Measurements from ENCODE around the gene SULT1C2.

Gene SULT1C2

DNA sequence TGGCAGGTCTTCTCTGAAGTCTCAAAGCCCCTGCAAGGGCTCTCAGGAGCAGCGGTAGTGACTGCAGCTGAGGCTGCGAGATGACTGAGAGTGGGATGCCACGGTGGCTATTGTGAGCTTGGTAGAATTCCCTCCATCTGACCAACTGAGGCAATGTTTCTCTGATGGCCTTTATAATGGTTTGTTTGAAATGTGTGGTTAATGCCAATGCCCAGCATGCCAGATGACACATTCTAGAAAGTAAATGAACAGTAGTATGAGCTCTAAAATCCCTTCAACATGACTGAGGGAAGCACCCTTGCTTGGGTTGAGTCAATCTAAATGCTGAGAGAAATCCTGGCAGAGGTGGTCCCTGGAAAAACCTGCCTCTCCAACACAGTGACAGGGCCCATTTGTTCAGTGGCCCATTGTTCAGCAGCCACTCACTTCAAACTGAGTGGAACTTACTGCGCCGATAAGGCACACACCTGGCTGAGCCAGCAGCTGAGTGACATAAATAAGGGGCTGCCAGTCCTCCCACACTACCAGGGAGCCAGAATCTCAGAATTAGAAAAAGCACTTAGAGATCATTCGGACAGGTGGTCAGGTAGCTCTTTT lies 31.7 kb downstream of the SULT1C2 start:
- no peak for TF ChIP-seq CTCF (IDR thresholded peaks at IDR 0.05; ENCODE audit: low read depth, low read length, missing control alignments)
- no peak overlapping the region for H3K4me3 ChIP-seq (ENCODE audit: low read depth, low read length)
- in situ Hi-C loops (cut with HindIII; ENCODE audit: low sequenced_read_pairs), result no loop called here
- no peak for DNase-seq (ENCODE audit: low read depth)

DNA sequence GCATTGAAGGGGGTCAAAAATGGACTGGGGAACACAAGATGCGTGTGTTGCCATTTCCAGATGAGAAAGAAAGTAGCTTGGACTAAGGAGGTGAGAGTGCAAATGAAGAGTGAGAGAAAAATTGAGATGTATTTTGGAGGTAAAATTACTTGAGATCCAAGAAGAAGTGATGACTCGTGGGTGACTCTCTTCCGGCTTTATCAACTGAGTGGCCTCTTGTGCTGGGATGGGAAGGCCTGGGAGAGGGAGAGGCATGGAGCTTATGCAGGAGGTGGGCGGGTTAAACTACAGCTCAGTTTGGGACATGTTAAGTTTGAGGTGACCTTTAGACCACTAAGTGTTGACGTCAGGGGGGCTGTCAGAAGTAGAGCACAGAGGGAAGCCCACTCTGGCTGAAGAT lies 34.9 kb downstream of the SULT1C2 start:
- in situ Hi-C loops (cut with HindIII; ENCODE audit: low sequenced_read_pairs), result no loop called here
- DNase-seq (ENCODE audit: low read depth), result no peak
- no peak for TF ChIP-seq CTCF (IDR thresholded peaks at IDR 0.05; ENCODE audit: low read depth, low read length, missing control alignments)

DNA sequence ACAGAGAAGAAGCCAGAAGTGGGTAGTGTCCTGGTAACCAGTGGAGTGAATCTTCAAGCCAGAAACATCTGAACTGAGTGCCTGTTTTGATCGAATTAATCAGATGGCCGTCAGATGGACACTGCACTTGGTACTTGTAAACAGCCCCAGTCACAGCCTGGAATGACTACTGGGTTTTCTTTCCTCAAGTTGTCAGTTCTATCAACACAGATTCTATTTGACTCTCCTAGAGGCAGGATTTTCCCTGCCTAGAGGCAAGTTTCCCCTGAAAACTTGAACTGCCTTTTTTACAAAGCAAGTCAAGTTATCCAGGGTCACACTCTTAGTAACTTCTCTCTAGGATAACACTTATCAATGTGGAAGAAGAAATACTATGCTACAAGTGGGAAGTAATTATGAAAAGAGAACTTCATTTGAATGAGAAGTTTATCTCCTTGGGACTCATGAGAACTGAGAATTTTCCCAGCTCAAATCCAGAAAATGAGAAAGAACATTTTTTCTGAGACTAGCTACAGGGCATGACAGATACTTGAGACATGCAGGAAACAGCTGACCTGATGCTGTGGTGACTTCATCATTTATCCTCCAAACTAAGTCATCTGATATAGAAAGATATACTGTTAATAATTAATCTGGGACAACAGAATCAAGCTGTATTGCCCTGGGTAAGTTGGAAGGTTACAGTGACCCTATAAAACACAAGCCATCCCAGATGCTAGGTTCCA lies 36.0 kb downstream of the SULT1C2 start:
- no peak for TF ChIP-seq CTCF (IDR thresholded peaks at IDR 0.05; ENCODE audit: low read depth, low read length, missing control alignments)
- in situ Hi-C loops (cut with HindIII; ENCODE audit: low sequenced_read_pairs), result no loop called here
- no peak for DNase-seq (ENCODE audit: low read depth)
- H3K4me3 ChIP-seq (ENCODE audit: low read depth, low read length), result no peak overlapping the region

More for the DNA sequence above, 34.9 kb downstream of the SULT1C2 start:
- no peak overlapping the region for H3K4me3 ChIP-seq (ENCODE audit: low read depth, low read length)

- in situ Hi-C loops (cut with HindIII; ENCODE audit: low sequenced_read_pairs), result no loop called here
- DNase-seq (ENCODE audit: low read depth), result no peak
Observed at GRCh38 chr2:108325756-108326155, 37.1 kb downstream of the SULT1C2 start.

DNA sequence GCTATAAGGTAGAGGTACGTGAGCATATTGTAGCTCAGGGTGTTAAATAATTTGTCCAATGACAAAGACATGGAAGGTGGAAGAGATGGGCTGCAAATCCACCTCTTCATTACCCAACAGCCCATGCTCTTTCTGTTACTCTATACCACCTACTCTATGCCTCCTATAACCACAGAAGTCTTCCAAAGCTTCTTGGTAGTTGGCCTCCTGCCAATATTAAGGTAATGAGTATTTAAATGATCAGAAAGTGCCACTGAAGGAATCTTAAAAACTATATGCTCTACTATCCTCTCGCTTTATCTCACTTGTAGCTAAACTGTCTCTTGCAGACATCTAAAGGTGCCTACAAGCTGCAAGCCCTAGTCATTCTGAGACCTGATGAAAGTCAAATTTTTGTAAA lies 41.1 kb downstream of the SULT1C2 start:
- in situ Hi-C loops (cut with HindIII; ENCODE audit: low sequenced_read_pairs), result no loop called here
- TF ChIP-seq CTCF (IDR thresholded peaks at IDR 0.05; ENCODE audit: low read depth, low read length, missing control alignments), result no peak
- H3K4me3 ChIP-seq (ENCODE audit: low read depth, low read length), result no peak overlapping the region
- DNase-seq (ENCODE audit: low read depth), result no peak

More at GRCh38 chr2:108325756-108326155, 37.1 kb downstream of the SULT1C2 start:
- no peak overlapping the region for H3K4me3 ChIP-seq (ENCODE audit: low read depth, low read length)
- TF ChIP-seq CTCF (IDR thresholded peaks at IDR 0.05; ENCODE audit: low read depth, low read length, missing control alignments), result no peak

- TF ChIP-seq CTCF (IDR thresholded peaks at IDR 0.05; ENCODE audit: low read depth, low read length, missing control alignments), result no peak
- in situ Hi-C loops (cut with HindIII; ENCODE audit: low sequenced_read_pairs), result no loop called here
- no peak overlapping the region for H3K4me3 ChIP-seq (ENCODE audit: low read depth, low read length)
- DNase-seq (ENCODE audit: low read depth), result no peak
Observed at GRCh38 chr2:108330979-108331378, 42.3 kb downstream of the SULT1C2 start.
